Body of pancreas (tissue), 4 donors: ENCODE measurements around the gene TYMS. TPM values are rescaled to one million over a fixed set of nuclear protein-coding genes. Genes with fewer than 3 reads are reported as not detected.

Experiments used
- ATAC-seq: fragments of 150-250 bp; one replicate; pipeline ENCODE4 v1.9.1; 2016
- DNase-seq, 4 donors: peaks; one replicate each; pipeline ENCODE4 v3.0.0-alpha.2; 2019
- H3K27ac ChIP-seq, 4 donors: fragments of 200-600 bp; sonication (generic); 1 replicate in 3 of 4; 2 replicates in 1 of 4; pipeline versions ENCODE4 v1.5.1 to v1.6.1; 2016 to 2019; ENCODE audit warnings: mild to moderate bottlenecking in 1 of 4, mixed read lengths in 1 of 4, moderate library complexity in 1 of 4
- H3K27me3 ChIP-seq, 2 donors: fragments of 200-600 bp; sonication (generic); one replicate each; pipeline ENCODE4 v1.6.0; 2016; ENCODE audit warnings: mild to moderate bottlenecking in 1 of 2
- H3K36me3 ChIP-seq, 2 donors: fragments of 200-600 bp; sonication (generic); replicated peaks in 1 of 2; 2 replicates each; pipeline ENCODE4 v1.5.1; 2016; ENCODE audit warnings: low read depth in 2 of 2; ENCODE audit not compliant: insufficient read depth in 1 of 2
- H3K4me1 ChIP-seq: fragments of 200-600 bp; sonication (generic); one replicate; pipeline ENCODE4 v1.6.0; 2016
- H3K4me3 ChIP-seq, 2 donors: fragments of 200-600 bp; sonication (generic); 1 replicate in 1 of 2; 2 replicates in 1 of 2; pipeline ENCODE4 v1.5.1; 2016 to 2019
- H3K9me3 ChIP-seq, 3 donors: fragments of 200-600 bp; sonication (generic); 1 replicate in 2 of 3; 2 replicates in 1 of 3; pipeline ENCODE4 v1.5.1; 2016
- CTCF ChIP-seq, 7 experiments: fragments of 450-650 bp in 4 of 7; fragments of 200-600 bp in 3 of 7; sonication (generic) in 3 of 7; IDR thresholded peaks; one replicate each; pipeline ENCODE4 v1.5.1; 2016 to 2019; ENCODE audit warnings: antibody characterized with exemption in 7 of 7
- POLR2A ChIP-seq, 3 donors: fragments of 450-650 bp; IDR thresholded peaks; one replicate each; pipeline ENCODE4 v1.6.1; 2016; ENCODE audit warnings: antibody characterized with exemption in 3 of 3, mild to moderate bottlenecking in 2 of 3
- WGBS, 2 donors: methylation state at CpG; one replicate each; pipeline ENCODE4 v1.1.5; 2017; 5-methylcytosine and 5-hydroxymethylcytosine counted together
- intact Hi-C: fragments of 100-400 bp; cut with DNase I; formaldehyde crosslinking; loops from one replicate; pipeline ENCODE4 v1.15.1; 2023
- total RNA-seq, 2 donors: library from RNA; depleted of rRNA; stranded (reverse); fragments of >200 nt; gene quantifications; one replicate each; pipeline ENCODE4 v1.1.0, GENCODE V29; 2016

The TYMS gene
- total RNA-seq, 2 donors from 2014 or later: 1.8 to 7.6 TPM

DNA sequence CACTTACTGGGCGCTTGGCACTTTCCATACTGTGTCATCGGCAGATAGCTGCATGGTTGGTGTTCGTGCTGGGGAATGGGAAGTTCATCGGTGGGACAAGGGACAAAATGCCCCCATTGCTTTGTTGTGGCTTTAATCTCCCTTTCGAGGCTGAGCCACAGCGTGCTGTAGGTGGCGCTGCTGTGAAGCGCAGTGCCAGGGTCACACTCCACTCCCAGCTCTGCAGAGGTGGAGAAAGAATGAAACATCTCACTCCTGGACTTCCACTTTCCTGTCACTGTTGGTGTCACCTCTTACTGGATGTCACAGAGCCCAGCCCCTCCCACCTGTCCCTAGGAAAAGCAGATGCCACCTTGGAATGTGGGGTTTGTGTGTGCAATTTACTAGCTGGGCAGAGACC, 8.7 kb downstream of the TYMS start:
- DNase-seq (no peak), ATAC-seq (no peak)
- no peak overlapping the region for H3K27ac ChIP-seq
- intact Hi-C loops: no loop called here
- TF ChIP-seq CTCF (IDR thresholded peaks at IDR 0.05): no peak
- TF ChIP-seq POLR2A (IDR thresholded peaks at IDR 0.05): no peak
- H3K4me3 ChIP-seq: no peak overlapping the region
- H3K27me3 ChIP-seq: no peaks in the 10 kb centered on the region
- no peaks in the 10 kb centered on the region for H3K9me3 ChIP-seq
- 86 to 100% methylated on average over 5 to 8 of the region's 8 CpGs for WGBS, 2 donors
- peaks cover 0 to 6% of the 10 kb centered on the region in 2 donors for H3K36me3 ChIP-seq
- H3K4me1 ChIP-seq: no peaks in the 10 kb centered on the region

DNA sequence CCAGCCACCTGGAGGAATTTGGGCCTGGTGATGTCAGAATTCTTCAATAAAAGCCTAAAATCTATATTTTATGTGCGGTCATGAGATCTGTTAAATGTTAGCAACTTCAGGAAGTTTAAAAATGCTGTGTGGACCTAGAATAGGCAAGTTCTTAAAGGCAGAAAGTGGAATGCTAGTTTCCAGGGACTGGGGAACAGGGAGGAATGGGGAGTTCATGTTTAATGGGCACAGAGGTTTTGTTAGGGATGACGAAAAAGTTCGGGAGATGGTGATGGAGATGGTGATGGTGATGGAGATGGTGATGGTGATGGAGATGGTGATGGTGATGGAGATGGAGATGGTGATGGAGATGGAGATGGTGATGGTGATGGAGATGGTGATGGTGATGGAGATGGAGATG, 9.2 kb downstream of the TYMS start:
- H3K27ac ChIP-seq: no peak overlapping the region
- no peak for TF ChIP-seq POLR2A (IDR thresholded peaks at IDR 0.05)
- no peak for TF ChIP-seq CTCF (IDR thresholded peaks at IDR 0.05)
- ATAC-seq (no peak), DNase-seq (no peak)
- no peak overlapping the region for H3K4me3 ChIP-seq
- H3K9me3 ChIP-seq: no peaks in the 10 kb centered on the region
- intact Hi-C loops: no loop called here
- H3K4me1 ChIP-seq: no peaks in the 10 kb centered on the region
- peaks cover 0 to 6% of the 10 kb centered on the region in 2 donors for H3K36me3 ChIP-seq
- WGBS, 2 donors: 92 to 98% methylated on average over 3 of the region's 3 CpGs
- no peaks in the 10 kb centered on the region for H3K27me3 ChIP-seq

DNA sequence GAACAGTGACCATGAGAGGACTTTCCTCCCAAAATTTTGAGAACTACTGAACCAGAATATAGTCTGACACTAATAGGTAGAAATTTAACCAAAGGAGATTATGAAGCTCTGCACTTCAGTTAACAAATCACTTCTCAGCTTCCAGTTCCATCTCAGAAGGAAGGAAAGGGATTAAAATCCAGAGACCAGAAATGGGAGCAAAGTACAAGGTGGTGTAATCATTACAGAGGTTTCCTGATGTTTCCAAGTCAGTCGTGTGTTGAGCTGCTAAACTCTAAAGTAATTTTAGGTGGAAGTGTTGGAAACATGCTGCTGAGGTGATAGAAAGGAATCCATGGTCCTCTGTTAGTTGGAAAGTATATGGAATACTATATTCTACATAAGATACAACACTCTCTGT, 10.8 kb downstream of the TYMS start:
- WGBS, 2 donors: 25 to 29% methylated on average over 1 of the region's 1 CpG
- ATAC-seq: no peak

DNA sequence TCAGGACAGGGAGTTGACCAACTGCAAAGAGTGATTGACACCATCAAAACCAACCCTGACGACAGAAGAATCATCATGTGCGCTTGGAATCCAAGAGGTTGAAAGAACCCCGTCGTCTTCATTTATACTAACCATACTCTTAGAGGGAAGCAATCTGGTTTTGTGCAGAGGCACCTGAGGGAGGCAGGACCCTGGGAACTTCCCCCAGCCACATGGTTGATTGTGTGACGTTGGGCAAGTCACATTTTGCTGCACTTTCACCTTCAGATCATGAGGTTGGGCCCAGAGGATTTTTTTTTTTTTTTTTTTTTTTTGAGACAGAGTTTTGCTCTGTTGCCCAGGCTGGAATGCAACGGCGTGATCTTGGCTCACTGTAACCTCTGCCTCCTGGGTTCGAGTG, 11.6 kb downstream of the TYMS start:
- Histone ChIP-seq H3K27me3 (no peaks in the 10 kb centered on the region), H3K4me3 (no peak overlapping the region), H3K9me3 (no peaks in the 10 kb centered on the region), H3K4me1 (no peaks in the 10 kb centered on the region), H3K27ac (no peak overlapping the region), H3K36me3 (peaks cover 0 to 12% of the 10 kb centered on the region in 2 donors)
- intact Hi-C loops: no loop called here
- DNase-seq: no peak
- WGBS, 2 donors: 95 to 96% methylated on average over 8 of the region's 8 CpGs
- no peak for ATAC-seq
- no peak for TF ChIP-seq POLR2A (IDR thresholded peaks at IDR 0.05)
- no peak for TF ChIP-seq CTCF (IDR thresholded peaks at IDR 0.05)

More for the DNA sequence above, 10.8 kb downstream of the TYMS start:
- Histone ChIP-seq H3K27me3 (no peaks in the 10 kb centered on the region), H3K4me3 (no peak overlapping the region), H3K27ac (no peak overlapping the region), H3K36me3 (peaks cover 0 to 12% of the 10 kb centered on the region in 2 donors), H3K4me1 (no peaks in the 10 kb centered on the region), H3K9me3 (no peaks in the 10 kb centered on the region)
- TF ChIP-seq POLR2A (IDR thresholded peaks at IDR 0.05): no peak
- TF ChIP-seq CTCF (IDR thresholded peaks at IDR 0.05): no peak
- intact Hi-C loops: no loop called here
- no peak for DNase-seq

- Histone ChIP-seq H3K36me3 (peaks cover 0 to 12% of the 10 kb centered on the region in 2 donors), H3K27me3 (no peaks in the 10 kb centered on the region), H3K4me3 (no peak overlapping the region), H3K27ac (no peak overlapping the region), H3K9me3 (no peaks in the 10 kb centered on the region), H3K4me1 (no peaks in the 10 kb centered on the region)
- WGBS, 2 donors: 97% methylated on average over 11 of the region's 11 CpGs
- intact Hi-C loops: no loop called here
- DNase-seq (no peak), ATAC-seq (no peak)
- no peak for TF ChIP-seq CTCF (IDR thresholded peaks at IDR 0.05)
These were observed 13.1 kb downstream of the TYMS start for GRCh38 chr18:670522-670921.
